AG08395 (cell line): ENCODE results near the gene EML3.
"Not testable (repeated sequence)": the region's sequence is repeated elsewhere in the genome, so short reads cannot be mapped to it uniquely, and the experiment has no call there.

Source experiments
- DNase-seq: peaks from one replicate; pipeline ENCODE4 v3.0.0; 2012; ENCODE audit warnings: mixed read lengths, low spot score

The EML3 gene, protein sequence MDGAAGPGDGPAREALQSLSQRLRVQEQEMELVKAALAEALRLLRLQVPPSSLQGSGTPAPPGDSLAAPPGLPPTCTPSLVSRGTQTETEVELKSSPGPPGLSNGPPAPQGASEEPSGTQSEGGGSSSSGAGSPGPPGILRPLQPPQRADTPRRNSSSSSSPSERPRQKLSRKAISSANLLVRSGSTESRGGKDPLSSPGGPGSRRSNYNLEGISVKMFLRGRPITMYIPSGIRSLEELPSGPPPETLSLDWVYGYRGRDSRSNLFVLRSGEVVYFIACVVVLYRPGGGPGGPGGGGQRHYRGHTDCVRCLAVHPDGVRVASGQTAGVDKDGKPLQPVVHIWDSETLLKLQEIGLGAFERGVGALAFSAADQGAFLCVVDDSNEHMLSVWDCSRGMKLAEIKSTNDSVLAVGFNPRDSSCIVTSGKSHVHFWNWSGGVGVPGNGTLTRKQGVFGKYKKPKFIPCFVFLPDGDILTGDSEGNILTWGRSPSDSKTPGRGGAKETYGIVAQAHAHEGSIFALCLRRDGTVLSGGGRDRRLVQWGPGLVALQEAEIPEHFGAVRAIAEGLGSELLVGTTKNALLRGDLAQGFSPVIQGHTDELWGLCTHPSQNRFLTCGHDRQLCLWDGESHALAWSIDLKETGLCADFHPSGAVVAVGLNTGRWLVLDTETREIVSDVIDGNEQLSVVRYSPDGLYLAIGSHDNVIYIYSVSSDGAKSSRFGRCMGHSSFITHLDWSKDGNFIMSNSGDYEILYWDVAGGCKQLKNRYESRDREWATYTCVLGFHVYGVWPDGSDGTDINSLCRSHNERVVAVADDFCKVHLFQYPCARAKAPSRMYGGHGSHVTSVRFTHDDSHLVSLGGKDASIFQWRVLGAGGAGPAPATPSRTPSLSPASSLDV

GRCh38 chr11:62612366-62613290, at the start of gene EML3, which contains the start of gene ROM1:
Gene EML3 (minus strand): TSS chr11:62612775. CDS start chr11:62612457, 318 bp downstream.
Gene ROM1 (plus strand): TSS chr11:62613257. CDS start chr11:62613282, 25 bp downstream.
- peak; percentile 94 for DNase-seq

DNA sequence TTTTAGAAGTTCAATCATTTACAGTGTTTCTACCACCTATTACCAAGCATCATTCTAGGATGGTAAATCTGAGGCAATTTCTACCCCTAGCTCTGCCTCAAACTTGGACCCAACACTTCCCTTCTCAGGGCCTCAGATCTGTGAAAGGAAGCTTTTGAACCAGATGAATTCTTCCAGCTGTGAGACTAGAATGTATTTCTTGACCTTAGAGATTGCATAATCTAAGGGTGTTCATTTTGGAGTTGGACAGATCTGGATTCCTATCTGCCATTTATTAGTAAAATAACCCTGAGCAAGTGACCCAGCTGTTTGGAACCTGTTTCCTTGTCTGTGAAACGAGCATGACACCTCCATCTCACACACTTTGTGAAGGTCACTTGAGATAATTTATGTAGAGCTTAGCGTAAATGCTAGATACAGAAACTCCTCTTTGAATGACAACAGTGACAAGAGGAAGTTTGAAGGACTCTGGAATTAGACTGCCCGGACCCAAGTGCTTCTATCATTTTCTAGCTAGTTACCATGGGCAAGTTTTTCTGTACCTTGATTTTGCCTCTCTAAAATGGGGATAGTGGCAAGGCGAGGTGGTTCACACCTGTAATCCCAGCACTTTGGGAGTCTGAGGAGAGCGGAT, 44.3 kb upstream of the EML3 start:
- DNase-seq: no peak

DNA sequence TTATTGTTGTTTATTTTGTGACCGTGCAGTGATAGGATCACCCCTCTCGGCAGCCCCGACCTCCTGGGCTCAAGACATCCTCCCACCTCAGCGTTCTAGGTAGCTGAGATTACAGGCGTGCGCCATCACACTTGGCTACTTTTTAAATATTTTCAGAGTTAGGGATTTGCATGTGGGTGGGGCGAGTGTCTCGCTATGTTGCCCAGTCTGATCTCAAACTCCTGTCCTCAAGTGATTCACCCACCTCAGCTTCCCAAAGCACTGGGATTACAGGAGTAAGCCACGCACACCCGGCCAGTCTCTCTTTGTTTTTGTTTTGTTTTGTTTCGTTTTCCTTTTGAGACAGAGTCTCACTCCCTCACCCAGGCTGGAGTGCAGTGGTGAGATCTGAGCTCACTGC, 41.7 kb upstream of the EML3 start:
- DNase-seq: no peak

GRCh38 chr11:62652161-62653006, 39.8 kb upstream of the EML3 start:
- no peak for DNase-seq

DNA sequence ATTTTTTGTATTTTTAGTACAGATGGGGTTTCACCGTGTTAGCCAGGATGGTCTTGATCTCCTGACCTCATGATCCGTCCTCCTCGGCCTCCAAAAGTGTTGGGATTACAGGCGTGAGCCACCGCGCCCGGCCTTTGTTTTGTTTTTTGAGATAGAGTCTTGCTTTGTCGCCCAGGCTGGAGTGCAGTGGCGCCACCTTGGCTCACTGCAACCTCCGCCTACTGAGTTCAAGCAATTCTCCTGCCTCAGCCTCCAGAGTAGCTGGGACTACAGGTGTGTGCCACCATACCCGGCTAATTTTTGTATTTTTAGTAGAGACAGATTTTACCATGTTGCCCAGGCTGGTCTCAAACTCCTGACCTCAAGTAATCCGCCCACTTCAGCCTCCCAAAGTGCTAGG, 37.7 kb upstream of the EML3 start:
- DNase-seq: not testable (repeated sequence)

- DNase-seq: no peak
Observed at GRCh38 chr11:62649486-62649885, 36.9 kb upstream of the EML3 start.

GRCh38 chr11:62648967-62649364, 36.4 kb upstream of the EML3 start:
- no peak for DNase-seq

GRCh38 chr11:62648185-62648966, 35.8 kb upstream of the EML3 start:
- no peak for DNase-seq

DNA sequence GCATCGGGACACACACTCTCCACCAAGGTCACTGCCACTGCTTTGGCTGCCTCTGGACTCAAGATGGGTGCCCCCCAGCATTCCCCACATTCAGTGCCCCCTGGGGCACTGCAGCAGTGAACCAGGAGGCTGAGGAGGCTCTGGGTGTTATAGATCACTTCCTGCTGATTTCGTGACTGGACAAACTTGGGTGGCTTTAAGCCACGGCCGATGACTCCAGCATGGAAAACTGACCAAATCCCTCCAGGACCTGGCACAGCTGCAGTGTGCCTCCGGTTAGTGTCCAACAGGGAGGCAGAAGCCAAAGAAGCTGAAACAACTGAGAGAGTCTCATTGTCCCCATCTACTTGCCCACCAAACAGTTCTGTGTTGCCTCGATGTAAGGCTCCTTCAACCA, 35.0 kb upstream of the EML3 start:
- DNase-seq: peak; percentile 29

- no peak for DNase-seq
Observed at GRCh38 chr11:62646825-62647608, 34.4 kb upstream of the EML3 start.

DNA sequence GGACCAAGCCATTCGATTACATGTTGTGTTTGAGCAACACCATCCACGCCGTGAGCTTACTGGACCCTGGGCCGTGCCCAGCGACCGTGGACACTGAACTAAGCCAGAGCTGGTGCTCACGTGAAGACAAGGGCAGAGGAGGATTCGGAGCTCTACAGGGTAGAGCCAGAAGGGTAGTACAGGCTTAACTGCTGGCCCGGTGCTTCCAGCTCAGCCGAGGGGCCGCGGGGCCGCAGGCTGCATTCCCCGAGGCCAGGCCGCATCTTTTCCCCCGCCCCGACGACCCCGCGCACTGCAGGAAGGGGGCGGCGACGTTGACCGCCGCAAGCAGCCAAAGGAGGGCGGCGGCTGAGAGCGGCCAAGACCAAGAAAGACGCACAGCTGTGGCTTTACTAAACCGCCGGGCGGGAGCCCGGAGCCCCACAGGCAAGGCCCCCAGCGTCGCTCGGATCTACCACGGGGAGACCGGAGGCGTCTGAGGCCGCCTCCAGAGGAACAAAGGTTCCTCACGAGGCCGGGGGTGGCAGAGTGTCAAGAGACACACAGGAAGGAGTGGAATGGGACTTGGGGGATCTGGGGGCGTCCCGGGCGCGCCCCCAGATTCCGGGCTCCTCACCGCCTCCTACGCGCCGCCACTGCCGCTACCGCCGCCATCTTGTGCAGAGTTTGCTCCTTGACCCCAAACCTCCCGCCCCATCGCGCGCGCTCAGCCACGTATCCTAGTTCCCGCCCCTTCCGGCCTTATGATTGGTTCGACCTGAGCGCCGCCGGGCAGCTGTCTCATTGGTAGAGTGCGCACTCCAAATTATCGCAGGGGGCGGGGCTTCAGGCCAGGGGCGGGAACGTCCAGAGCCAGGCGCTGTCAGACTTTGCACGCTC, 33.6 kb upstream of the EML3 start, which contains the start of gene GANAB:
Gene GANAB (minus strand): TSS at position 668 of the 879 bp plus-strand sequence. CDS start 14 bp downstream, at position 654.
- peak; percentile 100 for DNase-seq

- DNase-seq: no peak
Observed at GRCh38 chr11:62645671-62645945, 33.0 kb upstream of the EML3 start.

GRCh38 chr11:62644220-62644619, 31.6 kb upstream of the EML3 start:
- DNase-seq: no peak

DNA sequence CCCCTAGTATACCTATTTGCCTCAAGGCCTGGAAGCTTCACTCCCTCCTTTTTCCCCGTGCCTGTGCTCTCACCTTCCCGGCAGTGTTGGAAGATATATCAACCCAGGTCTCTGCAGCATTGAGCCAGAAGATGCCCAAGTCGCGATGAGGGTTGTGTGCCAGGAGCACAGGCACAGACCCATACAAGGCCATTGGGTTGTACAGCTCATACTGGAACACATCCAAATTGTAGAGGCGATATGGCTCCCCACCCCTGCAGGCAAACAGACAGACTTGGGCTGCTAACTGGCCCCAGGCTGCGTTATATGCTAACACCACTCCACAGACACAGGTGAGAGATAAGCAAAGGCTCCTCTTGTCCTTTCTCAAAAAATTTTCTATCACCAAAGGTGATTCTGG, 19.9 kb upstream of the EML3 start:
- no peak for DNase-seq

GRCh38 chr11:62627713-62628112, 15.1 kb upstream of the EML3 start:
- no peak for DNase-seq

- DNase-seq: no peak
Observed at GRCh38 chr11:62622476-62623089, 10.0 kb upstream of the EML3 start.
